ENCODE measurements around the gene PRDM10.

Gene PRDM10

GRCh38 chr11:129939510-129939909, 63.1 kb downstream of the PRDM10 start:
- DNase-seq, result no peak

- DNase-seq, result no peak
Measured at GRCh38 chr11:129938764-129939163, 63.9 kb downstream of the PRDM10 start.

GRCh38 chr11:129937592-129938238, 64.9 kb downstream of the PRDM10 start:
- no peak for DNase-seq

DNA sequence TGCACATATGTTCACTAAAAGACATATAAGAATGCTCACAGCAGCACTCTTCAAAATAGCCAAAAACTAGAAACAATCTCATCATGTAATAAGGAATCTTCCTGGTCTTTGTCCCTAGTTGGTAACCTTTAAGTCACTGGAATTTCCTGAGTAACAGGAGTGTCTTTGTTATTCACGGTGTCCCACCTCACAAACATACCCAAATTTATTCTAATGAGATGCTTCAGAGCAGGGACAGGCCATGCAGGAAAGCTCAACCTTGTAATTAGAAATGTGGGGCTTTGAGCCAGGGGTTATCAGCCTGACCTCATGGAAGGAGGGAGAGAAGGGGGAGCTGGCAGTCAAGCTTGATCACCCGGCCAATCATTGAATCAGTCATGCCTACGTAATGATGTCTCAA, 66.9 kb downstream of the PRDM10 start:
- DNase-seq, result no peak

GRCh38 chr11:129933891-129934290, 68.7 kb downstream of the PRDM10 start:
- DNase-seq, result no peak

GRCh38 chr11:129933262-129933661, 69.4 kb downstream of the PRDM10 start:
- no peak for DNase-seq

GRCh38 chr11:129932381-129933067, 70.1 kb downstream of the PRDM10 start:
- no peak for DNase-seq

- no peak for DNase-seq
Measured at GRCh38 chr11:129930743-129931142, 71.9 kb downstream of the PRDM10 start.

- DNase-seq, result no peak
Measured at GRCh38 chr11:129930296-129930695, 72.3 kb downstream of the PRDM10 start.

- DNase-seq, result no peak
Measured at GRCh38 chr11:129929721-129930120, 72.9 kb downstream of the PRDM10 start.

GRCh38 chr11:129928923-129929692, 73.5 kb downstream of the PRDM10 start:
- DNase-seq, result no peak

GRCh38 chr11:129922674-129923073, 80.0 kb downstream of the PRDM10 start:
- no peak for DNase-seq

GRCh38 chr11:129918361-129918760, 84.3 kb downstream of the PRDM10 start:
- no peak for DNase-seq

GRCh38 chr11:129917231-129917630, 85.4 kb downstream of the PRDM10 start:
- no peak for DNase-seq

DNA sequence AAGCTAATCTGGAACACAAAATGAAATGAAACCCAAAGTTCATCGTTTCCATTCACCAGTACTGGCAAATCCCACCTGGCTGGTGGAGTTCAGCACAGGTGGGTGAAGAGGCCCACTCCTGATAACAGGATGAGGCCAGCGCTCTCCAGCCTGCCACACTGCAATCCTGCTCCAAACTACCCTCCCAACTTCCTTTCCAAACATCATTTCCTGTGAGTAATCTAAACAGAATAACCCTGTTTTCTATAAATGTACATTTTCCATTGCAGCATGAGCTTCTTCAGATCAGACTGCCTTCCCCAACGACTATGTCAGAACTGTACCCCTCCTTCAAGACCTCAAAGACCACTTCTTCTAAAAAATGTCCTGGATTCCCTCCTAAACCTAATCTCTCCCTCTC, 91.3 kb downstream of the PRDM10 start:
- no peak for DNase-seq

DNA sequence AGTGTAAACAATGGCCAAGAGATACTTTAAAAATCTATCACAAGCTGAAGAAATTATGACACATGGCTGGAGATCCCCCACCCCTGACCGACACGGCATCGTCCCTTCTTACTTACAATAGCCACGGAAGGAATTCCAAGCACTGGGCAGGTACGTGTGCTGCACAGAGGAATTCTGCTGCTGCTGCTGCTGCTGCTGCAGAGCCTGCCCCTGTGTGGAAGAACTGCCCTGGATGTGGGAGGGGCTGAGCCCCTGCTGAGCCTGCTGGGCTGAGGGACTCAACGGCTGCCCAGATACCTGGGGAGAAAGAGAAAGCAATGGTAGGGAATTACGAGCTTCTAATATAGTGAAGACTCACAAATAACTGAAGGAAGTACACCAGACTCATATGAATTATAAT, 92.3 kb downstream of the PRDM10 start:
- DNase-seq, result no peak

DNA sequence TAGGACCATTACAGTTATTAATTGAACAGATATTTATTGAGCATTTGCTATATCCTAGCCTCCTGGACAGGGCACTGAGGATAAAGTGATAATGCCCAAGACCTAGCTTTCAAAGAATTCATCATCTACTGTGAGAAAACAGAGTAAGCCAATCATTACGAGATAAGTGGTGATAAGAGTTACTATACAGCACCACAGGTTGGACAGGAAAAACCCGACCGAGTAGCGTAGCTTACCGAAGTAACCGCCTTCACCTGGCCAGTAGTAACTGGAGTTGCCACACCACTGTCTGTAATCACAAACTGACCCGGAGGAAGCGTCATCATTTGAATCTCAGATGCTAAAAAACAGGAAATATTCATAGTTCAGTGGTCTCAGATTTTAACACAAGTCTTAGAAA, 97.2 kb downstream of the PRDM10 start:
- DNase-seq, result no peak

GRCh38 chr11:129896062-129896461, 106.6 kb downstream of the PRDM10 start:
- no peak for DNase-seq

GRCh38 chr11:129895126-129896041, 107.3 kb downstream of the PRDM10 start, which contains the start of gene NFRKB:
Gene NFRKB (minus strand): TSS chr11:129895578. CDS start chr11:129892849, 2,729 bp downstream.
- DNase-seq, result peak; percentile 87

DNA sequence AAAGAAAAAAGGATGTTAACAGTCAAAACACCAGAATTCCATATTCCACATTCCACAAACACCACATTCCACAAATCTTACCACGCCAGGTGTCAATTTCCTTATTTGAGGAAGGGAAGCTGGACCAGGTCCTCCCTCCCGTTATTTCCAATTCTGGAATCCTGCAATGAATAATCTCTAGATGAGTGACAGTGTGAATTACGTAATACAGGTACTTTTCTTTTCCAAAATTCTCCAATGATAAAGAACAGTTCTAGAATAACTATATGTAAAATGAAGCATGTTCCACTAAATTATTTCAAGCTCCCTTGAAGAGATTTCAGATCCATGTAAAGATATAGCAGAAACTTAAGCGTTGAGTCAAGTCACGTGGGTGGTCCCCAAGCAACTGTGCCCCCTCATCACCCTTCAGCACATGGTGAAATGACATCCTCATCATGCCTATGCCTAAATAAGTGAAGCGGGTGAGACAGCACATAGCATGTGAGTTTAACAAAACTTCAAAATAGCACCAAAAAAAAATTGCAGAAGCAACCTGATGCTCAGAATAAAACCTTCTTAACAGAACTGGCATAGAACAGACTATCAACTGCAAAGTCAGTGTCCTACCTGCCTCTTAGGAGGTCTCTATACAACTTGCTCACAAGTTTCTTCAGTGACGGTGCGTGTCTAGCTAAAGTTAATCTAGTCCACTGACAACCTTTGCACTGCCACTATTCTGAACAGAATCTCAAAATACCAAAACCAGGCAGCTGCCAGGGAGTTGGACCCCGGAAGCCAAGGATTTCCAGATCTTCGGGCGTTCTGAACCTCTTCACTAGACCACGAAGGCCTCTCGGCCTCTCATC, 108.1 kb downstream of the PRDM10 start:
- DNase-seq, result no peak

GRCh38 chr11:129888451-129888850, 114.2 kb downstream of the PRDM10 start:
- peak; percentile 20 for DNase-seq

DNA sequence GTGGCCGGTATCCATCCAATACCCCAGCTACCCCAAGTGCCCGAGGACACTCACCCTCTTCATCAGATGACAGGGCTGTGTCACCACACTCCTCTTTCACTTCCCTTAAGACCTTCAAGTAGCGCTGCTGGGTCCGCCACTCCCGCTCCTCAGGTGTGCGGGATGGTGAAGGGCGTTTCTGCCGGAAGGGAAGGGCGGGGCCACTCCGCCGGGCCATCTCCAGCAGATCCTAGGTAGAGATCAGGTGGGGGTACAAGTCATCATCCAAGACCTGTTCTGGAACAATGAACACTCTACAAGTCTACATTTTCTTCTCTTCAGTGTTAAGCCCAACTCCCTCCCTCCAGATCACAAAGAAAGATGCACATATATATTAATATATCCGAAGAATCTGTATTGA, 117.3 kb downstream of the PRDM10 start:
- DNase-seq, result no peak

All from activated gamma-delta T cell treated with Interleukin-2 at 50 U/mL for 16 hours (primary cell).